HG03521 (cell line): ENCODE results near the gene ELAPOR2.
A peak's percentile ranks its signal among the peaks of the same experiment; 100 is the strongest.
"Not testable (repeated sequence)": the region's sequence is repeated elsewhere in the genome, so short reads cannot be mapped to it uniquely, and the experiment has no call there.

Source experiments
- ATAC-seq: cut with Tn5 transposase; IDR thresholded peaks from one replicate; pipeline ENCODE4 v1.9.1; 2021; ENCODE audit warnings: mild to moderate bottlenecking, moderate library complexity; ENCODE audit not compliant: unreplicated experiment

Gene ELAPOR2

GRCh38 chr7:87059525-87060287, at the start of gene ELAPOR2:
Gene ELAPOR2 (minus strand): TSS chr7:87059654. CDS start chr7:87059513, 141 bp downstream.
- ATAC-seq, result peak; percentile 95

GRCh38 chr7:87107949-87108776, 48.7 kb upstream of the ELAPOR2 start:
- ATAC-seq, result no peak

- ATAC-seq, result no peak
Observed at GRCh38 chr7:87106974-87107612, 47.6 kb upstream of the ELAPOR2 start.

GRCh38 chr7:87105401-87105800, 45.9 kb upstream of the ELAPOR2 start:
- ATAC-seq, result no peak

GRCh38 chr7:87100326-87100725, 40.9 kb upstream of the ELAPOR2 start:
- ATAC-seq, result no peak

GRCh38 chr7:87097375-87097774, 37.9 kb upstream of the ELAPOR2 start:
- not testable (repeated sequence) for ATAC-seq

- no peak for ATAC-seq
Observed at GRCh38 chr7:87094322-87094721, 34.9 kb upstream of the ELAPOR2 start.

- no peak for ATAC-seq
Observed at GRCh38 chr7:87092568-87093091, 33.2 kb upstream of the ELAPOR2 start.

GRCh38 chr7:87091487-87092066, 32.1 kb upstream of the ELAPOR2 start:
- no peak for ATAC-seq

- no peak for ATAC-seq
Observed at GRCh38 chr7:87083865-87084519, 24.5 kb upstream of the ELAPOR2 start.

- ATAC-seq, result no peak
Observed at GRCh38 chr7:87082675-87083074, 23.2 kb upstream of the ELAPOR2 start.

- ATAC-seq, result no peak
Observed at GRCh38 chr7:87075671-87076404, 16.4 kb upstream of the ELAPOR2 start.

GRCh38 chr7:87067788-87068187, 8.3 kb upstream of the ELAPOR2 start:
- ATAC-seq, result no peak

- no peak for ATAC-seq
Observed at GRCh38 chr7:87060288-87060537, 759 bp upstream of the ELAPOR2 start.

GRCh38 chr7:87058744-87059524, 520 bp downstream of the ELAPOR2 start:
- ATAC-seq, result peak; percentile 44

- no peak for ATAC-seq
Observed at GRCh38 chr7:87057210-87057609, 2.2 kb downstream of the ELAPOR2 start.

GRCh38 chr7:87056346-87056745, 3.1 kb downstream of the ELAPOR2 start:
- ATAC-seq, result no peak

GRCh38 chr7:87048839-87049238, 10.6 kb downstream of the ELAPOR2 start:
- ATAC-seq, result no peak

- no peak for ATAC-seq
Observed at GRCh38 chr7:87046456-87046855, 13.0 kb downstream of the ELAPOR2 start.
